OCI-LY3 (cell line): ENCODE measurements around the gene NR1H4.

ENCODE experiments used
- H2AFZ ChIP-seq: fragments of 200-600, 300-600 bp; shearing (Covaris generic); 2 replicates; pipeline ENCODE4 v1.6.0; 2014; ENCODE audit warnings: antibody characterized with exemption, low read depth, low read length
- H3K27ac ChIP-seq: fragments of 200-600, 300-600 bp; sonication (generic); 2 replicates; pipeline ENCODE4 v1.5.1; 2014; ENCODE audit warnings: mild to moderate bottlenecking, low read length, moderate library complexity, mixed read lengths
- H3K27me3 ChIP-seq: fragments of 200-600, 300-600 bp; sonication (generic); 2 replicates; pipeline ENCODE4 v1.6.1; 2014; ENCODE audit warnings: low read depth, low read length, mixed read lengths
- H3K36me3 ChIP-seq: fragments of 200-600, 300-600 bp; sonication (generic); replicated peaks from 2 replicates; pipeline ENCODE3; 2014; ENCODE audit warnings: low read depth, low read length, mixed read lengths
- H3K4me1 ChIP-seq: fragments of 300-600, 200-600 bp; sonication (generic); 2 replicates; pipeline ENCODE4 v1.6.1; 2014; ENCODE audit warnings: low read length, mixed read lengths
- H3K4me2 ChIP-seq: fragments of 200-600, 300-600 bp; sonication (generic); 2 replicates; pipeline ENCODE4 v1.6.1; 2014; ENCODE audit warnings: low read length, mixed read lengths
- H3K4me3 ChIP-seq: fragments of 300-600, 200-600 bp; sonication (generic); 2 replicates; pipeline ENCODE4 v1.5.1; 2014; ENCODE audit warnings: antibody characterized with exemption, mild to moderate bottlenecking, low read length, moderate library complexity
- H3K79me2 ChIP-seq: fragments of 300-600, 200-600 bp; shearing (Covaris generic); 2 replicates; pipeline ENCODE4 v1.6.1; 2014; ENCODE audit warnings: mild to moderate bottlenecking, low read length, mixed read lengths
- H3K9ac ChIP-seq: fragments of 300-600, 200-600 bp; shearing (Covaris generic); 2 replicates; pipeline ENCODE4 v1.6.0; 2014; ENCODE audit warnings: mild to moderate bottlenecking, low read length, moderate library complexity
- H3K9me3 ChIP-seq: fragments of 200-600, 300-600 bp; shearing (Covaris generic); 2 replicates; pipeline ENCODE4 v1.6.1; 2014; ENCODE audit warnings: low read length, mixed read lengths; ENCODE audit not compliant: insufficient read depth
- H4K20me1 ChIP-seq: fragments of 200-600, 300-600 bp; sonication (generic); 2 replicates; pipeline ENCODE4 v1.6.1; 2016; ENCODE audit warnings: low read length, mixed read lengths; ENCODE audit not compliant: insufficient read depth
- EZH2phosphoT487 ChIP-seq: fragments of 200-600 bp; shearing (Covaris generic); IDR thresholded peaks from 2 replicates; pipeline ENCODE4 v1.6.1; 2018; ENCODE audit warnings: antibody characterized with exemption, mixed run types, low read depth
- TF ChIP-seq, protein P1 (sequence below): fragments of 200-600, 300-600 bp; sonication (generic); IDR thresholded peaks from 2 replicates; pipeline ENCODE4 v1.5.1; 2014; ENCODE audit warnings: antibody characterized with exemption, low read length, low read depth

The NR1H4 gene

DNA sequence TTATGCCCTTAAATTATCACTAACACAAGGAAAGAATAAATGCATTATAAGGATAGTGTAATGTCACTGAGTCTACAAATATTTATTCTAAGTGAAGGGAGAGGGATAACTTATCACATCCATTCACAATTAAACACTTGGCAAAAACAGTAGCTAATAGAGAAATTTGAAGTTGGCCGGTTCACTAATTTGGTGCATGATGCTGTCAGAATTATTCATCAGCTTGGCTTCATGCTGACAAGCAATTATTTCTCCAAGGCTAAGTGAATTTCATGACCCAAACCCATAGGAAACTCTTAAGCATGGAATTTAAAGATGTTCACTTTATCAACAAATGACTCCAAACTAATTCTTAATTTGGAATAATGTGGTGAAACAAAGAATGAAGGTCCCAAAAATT lies 25.0 kb upstream of the NR1H4 start:
- Histone ChIP-seq H2AFZ (no peak overlapping the region), H3K4me1 (no peaks in the 10 kb centered on the region), H3K79me2 (no peaks in the 10 kb centered on the region), H3K4me2 (no peak overlapping the region), H3K4me3 (no peak overlapping the region), H3K9me3 (no peaks in the 10 kb centered on the region), H3K9ac (no peak overlapping the region), H3K27ac (no peak overlapping the region), H4K20me1 (no peaks in the 10 kb centered on the region), H3K36me3 (no peaks in the 10 kb centered on the region), H3K27me3 (peaks cover 26% of the 10 kb centered on the region)
- TF ChIP-seq, protein P1, sequence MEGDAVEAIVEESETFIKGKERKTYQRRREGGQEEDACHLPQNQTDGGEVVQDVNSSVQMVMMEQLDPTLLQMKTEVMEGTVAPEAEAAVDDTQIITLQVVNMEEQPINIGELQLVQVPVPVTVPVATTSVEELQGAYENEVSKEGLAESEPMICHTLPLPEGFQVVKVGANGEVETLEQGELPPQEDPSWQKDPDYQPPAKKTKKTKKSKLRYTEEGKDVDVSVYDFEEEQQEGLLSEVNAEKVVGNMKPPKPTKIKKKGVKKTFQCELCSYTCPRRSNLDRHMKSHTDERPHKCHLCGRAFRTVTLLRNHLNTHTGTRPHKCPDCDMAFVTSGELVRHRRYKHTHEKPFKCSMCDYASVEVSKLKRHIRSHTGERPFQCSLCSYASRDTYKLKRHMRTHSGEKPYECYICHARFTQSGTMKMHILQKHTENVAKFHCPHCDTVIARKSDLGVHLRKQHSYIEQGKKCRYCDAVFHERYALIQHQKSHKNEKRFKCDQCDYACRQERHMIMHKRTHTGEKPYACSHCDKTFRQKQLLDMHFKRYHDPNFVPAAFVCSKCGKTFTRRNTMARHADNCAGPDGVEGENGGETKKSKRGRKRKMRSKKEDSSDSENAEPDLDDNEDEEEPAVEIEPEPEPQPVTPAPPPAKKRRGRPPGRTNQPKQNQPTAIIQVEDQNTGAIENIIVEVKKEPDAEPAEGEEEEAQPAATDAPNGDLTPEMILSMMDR, result no peak
- no peak for TF ChIP-seq EZH2phosphoT487

GRCh38 chr12:100450735-100451134 lies 22.9 kb upstream of the NR1H4 start:
- H2AFZ ChIP-seq, result no peak overlapping the region
- no peak overlapping the region for H3K4me2 ChIP-seq

DNA sequence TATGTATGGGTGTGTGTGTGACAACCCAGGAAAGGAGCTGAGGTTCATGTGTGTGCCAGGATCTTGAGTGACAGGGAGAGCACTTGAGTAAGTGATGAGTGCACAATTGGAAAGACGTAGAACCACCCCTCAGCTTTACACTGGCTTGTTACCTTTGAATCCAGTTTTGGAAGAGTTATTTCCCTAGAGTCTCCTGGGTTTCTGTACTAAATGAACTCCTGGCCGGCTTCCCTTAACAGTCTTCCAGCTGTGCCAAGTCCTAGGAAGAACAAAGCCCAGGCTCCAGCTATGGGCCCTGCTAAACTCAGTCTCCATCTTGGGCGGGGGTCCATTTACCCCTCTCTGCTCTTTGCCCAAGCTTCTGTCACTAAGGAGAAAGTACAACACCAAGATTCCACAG lies 19.7 kb upstream of the NR1H4 start:
- no peak overlapping the region for H2AFZ ChIP-seq
- H3K4me2 ChIP-seq, result no peak overlapping the region
- no peak overlapping the region for H3K27ac ChIP-seq
- H3K9me3 ChIP-seq, result no peaks in the 10 kb centered on the region
- no peak for TF ChIP-seq EZH2phosphoT487
- H3K9ac ChIP-seq, result no peak overlapping the region
- H3K36me3 ChIP-seq, result no peaks in the 10 kb centered on the region
- peaks cover 19% of the 10 kb centered on the region for H3K27me3 ChIP-seq
- no peak overlapping the region for H3K4me3 ChIP-seq
- no peaks in the 10 kb centered on the region for H3K79me2 ChIP-seq
- H4K20me1 ChIP-seq, result no peaks in the 10 kb centered on the region
- H3K4me1 ChIP-seq, result no peaks in the 10 kb centered on the region

More at GRCh38 chr12:100450735-100451134, 22.9 kb upstream of the NR1H4 start:
- no peak for TF ChIP-seq EZH2phosphoT487
- TF ChIP-seq, protein P1, result no peak
- H3K36me3 ChIP-seq, result no peaks in the 10 kb centered on the region
- H3K4me1 ChIP-seq, result no peaks in the 10 kb centered on the region
- no peak overlapping the region for H3K4me3 ChIP-seq
- H3K27me3 ChIP-seq, result peaks cover 26% of the 10 kb centered on the region
- H4K20me1 ChIP-seq, result no peaks in the 10 kb centered on the region
- H3K79me2 ChIP-seq, result no peaks in the 10 kb centered on the region
- no peak overlapping the region for H3K27ac ChIP-seq
- no peaks in the 10 kb centered on the region for H3K9me3 ChIP-seq
- no peak overlapping the region for H3K9ac ChIP-seq

DNA sequence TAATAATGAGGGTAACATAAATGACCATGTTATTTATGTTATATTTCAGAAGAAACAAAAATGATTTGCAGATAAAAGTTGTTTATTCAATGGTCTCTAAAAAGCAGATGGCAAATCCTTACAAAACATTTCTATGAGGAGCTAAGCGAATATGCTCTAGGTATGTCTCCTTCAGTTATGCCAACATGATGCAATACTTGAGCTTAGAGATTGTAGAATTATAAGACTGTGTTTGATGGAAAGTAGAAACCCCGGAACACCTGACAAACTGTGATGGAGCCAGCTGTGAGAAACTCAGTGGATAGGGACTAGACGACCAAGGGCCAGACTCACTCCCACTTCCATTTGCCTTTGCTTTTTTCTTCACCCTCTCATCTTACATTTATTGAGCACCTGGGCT lies 17.8 kb upstream of the NR1H4 start:
- H3K27ac ChIP-seq, result no peak overlapping the region
- H2AFZ ChIP-seq, result no peak overlapping the region
- TF ChIP-seq, protein P1, result no peak
- no peak for TF ChIP-seq EZH2phosphoT487
- H3K4me1 ChIP-seq, result no peaks in the 10 kb centered on the region
- no peaks in the 10 kb centered on the region for H3K79me2 ChIP-seq
- peaks cover 8% of the 10 kb centered on the region for H3K27me3 ChIP-seq
- H3K9me3 ChIP-seq, result no peaks in the 10 kb centered on the region
- H3K4me2 ChIP-seq, result no peak overlapping the region
- no peak overlapping the region for H3K9ac ChIP-seq
- H3K36me3 ChIP-seq, result no peaks in the 10 kb centered on the region
- H3K4me3 ChIP-seq, result no peak overlapping the region
- no peaks in the 10 kb centered on the region for H4K20me1 ChIP-seq

- no peak overlapping the region for H3K4me2 ChIP-seq
- TF ChIP-seq, protein P1, result no peak
- no peak for TF ChIP-seq EZH2phosphoT487
- H3K27me3 ChIP-seq, result peaks cover 4% of the 10 kb centered on the region; the same call in 1 of the 2 replicates
- no peaks in the 10 kb centered on the region for H3K4me1 ChIP-seq
- H3K79me2 ChIP-seq, result no peaks in the 10 kb centered on the region
- no peaks in the 10 kb centered on the region for H3K9me3 ChIP-seq
- H3K27ac ChIP-seq, result no peak overlapping the region
- no peak overlapping the region for H3K4me3 ChIP-seq
- H4K20me1 ChIP-seq, result no peaks in the 10 kb centered on the region
- H2AFZ ChIP-seq, result no peak overlapping the region
- H3K9ac ChIP-seq, result no peak overlapping the region
- H3K36me3 ChIP-seq, result no peaks in the 10 kb centered on the region
Observed at GRCh38 chr12:100458191-100458590, 15.5 kb upstream of the NR1H4 start.
